Measurements from ENCODE around the gene MLANA.

MLANA gene

GRCh38 chr9:5941214-5941613 lies 50.5 kb downstream of the MLANA start:
- no peak for TF ChIP-seq CTCF (IDR thresholded peaks at IDR 0.05; ENCODE audit: low read depth, low read length)
- no peak for DNase-seq (ENCODE audit: extremely low read depth, low read depth)

GRCh38 chr9:5945112-5945511 lies 54.4 kb downstream of the MLANA start:
- DNase-seq (ENCODE audit: extremely low read depth, low read depth), result no peak
- TF ChIP-seq CTCF (IDR thresholded peaks at IDR 0.05; ENCODE audit: low read depth, low read length), result no peak

- DNase-seq (ENCODE audit: extremely low read depth, low read depth), result no peak
- no peak for TF ChIP-seq CTCF (IDR thresholded peaks at IDR 0.05; ENCODE audit: low read depth, low read length)
These were observed 57.2 kb downstream of the MLANA start for GRCh38 chr9:5947912-5948311.

- no peak for TF ChIP-seq CTCF (IDR thresholded peaks at IDR 0.05; ENCODE audit: low read depth, low read length)
- DNase-seq (ENCODE audit: extremely low read depth, low read depth), result no peak
These were observed 58.5 kb downstream of the MLANA start for GRCh38 chr9:5949103-5949699.

GRCh38 chr9:5950261-5950660 lies 59.6 kb downstream of the MLANA start:
- no peak for TF ChIP-seq CTCF (IDR thresholded peaks at IDR 0.05; ENCODE audit: low read depth, low read length)
- no peak for DNase-seq (ENCODE audit: extremely low read depth, low read depth)

GRCh38 chr9:5951686-5952211 lies 61.1 kb downstream of the MLANA start:
- no peak for TF ChIP-seq CTCF (IDR thresholded peaks at IDR 0.05; ENCODE audit: low read depth, low read length)
- no peak for DNase-seq (ENCODE audit: extremely low read depth, low read depth)

GRCh38 chr9:5953743-5954707 lies 63.3 kb downstream of the MLANA start:
- no peak for DNase-seq (ENCODE audit: extremely low read depth, low read depth)
- no peak for TF ChIP-seq CTCF (IDR thresholded peaks at IDR 0.05; ENCODE audit: low read depth, low read length)
